HEK293T (cell line): ENCODE results near the gene NLRP12.

Source experiments
- ARNT ChIP-seq: fragments of 450-650 bp; IDR thresholded peaks from 2 replicates; pipeline ENCODE4 v1.6.1; 2017; ENCODE audit warnings: mild to moderate bottlenecking
- BHLHE40 ChIP-seq: fragments of 450-650 bp; IDR thresholded peaks from 2 replicates; pipeline ENCODE4 v1.6.1; 2016; ENCODE audit warnings: mild to moderate bottlenecking, moderate library complexity, borderline replicate concordance
- CTBP1 ChIP-seq: fragments of 450-650 bp; IDR thresholded peaks from 2 replicates; pipeline ENCODE4 v1.6.1; 2016; ENCODE audit warnings: borderline replicate concordance
- ELF4 ChIP-seq: fragments of 450-650 bp; IDR thresholded peaks from 2 replicates; pipeline ENCODE4 v1.6.1; 2017; ENCODE audit warnings: antibody characterized with exemption
- FOXA1 ChIP-seq: fragments of 450-650 bp; IDR thresholded peaks from 2 replicates; pipeline ENCODE4 v1.6.1; 2016; ENCODE audit warnings: mild to moderate bottlenecking
- FOXM1 ChIP-seq: fragments of 450-650 bp; IDR thresholded peaks from 2 replicates; pipeline ENCODE4 v1.6.1; 2017; ENCODE audit warnings: mild to moderate bottlenecking, borderline replicate concordance
- L3MBTL2 ChIP-seq: fragments of 450-650 bp; conservative IDR thresholded peaks from 2 replicates; pipeline ENCODE4 v1.6.1; 2016; ENCODE audit warnings: mild to moderate bottlenecking
- LEF1 ChIP-seq: fragments of 450-650 bp; IDR thresholded peaks from 2 replicates; pipeline ENCODE4 v1.6.1; 2017; ENCODE audit warnings: mild to moderate bottlenecking, borderline replicate concordance
- NFRKB ChIP-seq: fragments of 450-650 bp; IDR thresholded peaks from 2 replicates; pipeline ENCODE4 v1.6.1; 2016; ENCODE audit warnings: mild to moderate bottlenecking, moderate library complexity
- PKNOX1 ChIP-seq: fragments of 450-650 bp; IDR thresholded peaks from 2 replicates; pipeline ENCODE4 v1.6.1; 2016
- SP1 ChIP-seq: fragments of 450-650 bp; IDR thresholded peaks from 2 replicates; pipeline ENCODE4 v1.6.1; 2017
- SUZ12 ChIP-seq: fragments of 450-650 bp; IDR thresholded peaks from 2 replicates; pipeline ENCODE4 v1.6.1; 2016; ENCODE audit warnings: mild to moderate bottlenecking
- TARDBP ChIP-seq: fragments of 450-650 bp; IDR thresholded peaks from 2 replicates; pipeline ENCODE4 v1.6.1; 2016
- ZNF384 ChIP-seq: fragments of 450-650 bp; IDR thresholded peaks from 2 replicates; pipeline ENCODE4 v1.6.1; 2016

GRCh38 chr19:53868091-53868891 lies 44.2 kb upstream of the NLRP12 start:
- no peak for TF ChIP-seq ELF4
- no peak for TF ChIP-seq ZNF384
- no peak for TF ChIP-seq FOXM1
- no peak for TF ChIP-seq SUZ12
- no peak for TF ChIP-seq SP1
- TF ChIP-seq PKNOX1 = no peak
- no peak for TF ChIP-seq CTBP1
- no peak for TF ChIP-seq ARNT
- TF ChIP-seq BHLHE40 = no peak
- no peak for TF ChIP-seq L3MBTL2
- no peak for TF ChIP-seq NFRKB
- no peak for TF ChIP-seq FOXA1
- no peak for TF ChIP-seq TARDBP
- no peak for TF ChIP-seq LEF1
